ENCODE measurements around the gene MSH3. TPM values are rescaled to one million over a fixed set of nuclear protein-coding genes. Genes with fewer than 3 reads are reported as not detected.

The MSH3 gene
- total RNA-seq, 1 experiment from 2014 or later = 17.2 TPM

DNA sequence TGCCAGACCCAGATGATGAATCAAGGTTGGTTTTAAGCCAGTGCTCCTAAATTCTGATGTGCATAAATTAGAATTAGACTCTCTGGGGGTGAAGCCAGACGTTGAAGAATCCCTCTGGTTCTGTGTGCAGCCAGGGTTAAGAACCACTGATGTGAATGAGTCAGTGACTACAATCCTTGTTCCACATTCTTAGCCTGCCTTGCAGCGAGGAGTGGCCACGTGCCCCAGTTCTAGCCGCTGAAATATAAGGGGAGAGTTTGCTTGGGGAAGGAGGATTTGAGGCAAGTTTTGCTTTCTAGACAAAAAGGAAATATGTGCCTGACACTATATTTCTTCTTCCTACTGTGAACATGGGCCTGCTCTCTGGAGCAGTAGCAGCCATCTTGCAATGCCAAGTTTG lies 34.2 kb upstream of the MSH3 start:
- Mint-ChIP-seq H3K4me3 (ENCODE audit: low read depth, unreplicated experiment) (no peak overlapping the region), H3K36me3 (ENCODE audit: insufficient read depth, unreplicated experiment) (no peaks in the 10 kb centered on the region), H3K27me3 (ENCODE audit: unreplicated experiment) (no peaks in the 10 kb centered on the region), H3K9me3 (ENCODE audit: low read depth, unreplicated experiment) (no peaks in the 10 kb centered on the region), H3K4me1 (ENCODE audit: low read depth, unreplicated experiment) (peaks cover 6% of the 10 kb centered on the region), H3K27ac (ENCODE audit: unreplicated experiment) (no peak overlapping the region)
- DNase-seq = no peak
- no peak for TF ChIP-seq CTCF (IDR thresholded peaks at IDR 0.05; ENCODE audit: unreplicated experiment)
- BruUV-seq (replicated peaks) = no TSS peak
- CTCF ChIA-PET = no interaction called here
- intact Hi-C loops (cut with micrococcal nuclease; ENCODE audit: unreplicated experiment) = no loop called here

DNA sequence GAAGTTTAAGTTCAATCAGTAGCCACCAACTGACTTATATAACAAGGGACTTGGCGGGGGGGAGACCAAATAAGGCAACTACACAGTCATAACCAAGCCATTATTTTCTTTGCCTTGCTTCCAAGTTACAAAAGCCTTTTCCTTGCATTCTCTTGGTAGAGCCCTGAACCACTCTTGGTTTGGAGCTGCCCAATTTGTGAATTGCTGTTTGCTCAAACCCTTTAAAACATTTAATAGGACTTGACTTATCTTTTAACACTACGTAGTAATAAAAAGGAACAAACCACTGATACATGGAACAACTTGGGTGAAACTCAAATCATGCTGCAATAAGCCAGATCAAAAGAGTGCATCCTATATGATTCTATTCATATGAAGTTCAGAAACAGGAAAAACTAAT lies 31.7 kb upstream of the MSH3 start:
- no TSS peak for BruUV-seq (replicated peaks)
- H3K27ac Mint-ChIP-seq (ENCODE audit: unreplicated experiment) = no peak overlapping the region
- CTCF ChIA-PET = no interaction called here
- no peaks in the 10 kb centered on the region for H3K9me3 Mint-ChIP-seq (ENCODE audit: low read depth, unreplicated experiment)
- TF ChIP-seq CTCF (IDR thresholded peaks at IDR 0.05; ENCODE audit: unreplicated experiment) = no peak
- no peak for DNase-seq
- intact Hi-C loops (cut with micrococcal nuclease; ENCODE audit: unreplicated experiment) = no loop called here
- H3K4me3 Mint-ChIP-seq (ENCODE audit: low read depth, unreplicated experiment) = no peak overlapping the region
- peaks cover 6% of the 10 kb centered on the region for H3K4me1 Mint-ChIP-seq (ENCODE audit: low read depth, unreplicated experiment)
- no peaks in the 10 kb centered on the region for H3K27me3 Mint-ChIP-seq (ENCODE audit: unreplicated experiment)
- H3K36me3 Mint-ChIP-seq (ENCODE audit: insufficient read depth, unreplicated experiment) = no peaks in the 10 kb centered on the region

DNA sequence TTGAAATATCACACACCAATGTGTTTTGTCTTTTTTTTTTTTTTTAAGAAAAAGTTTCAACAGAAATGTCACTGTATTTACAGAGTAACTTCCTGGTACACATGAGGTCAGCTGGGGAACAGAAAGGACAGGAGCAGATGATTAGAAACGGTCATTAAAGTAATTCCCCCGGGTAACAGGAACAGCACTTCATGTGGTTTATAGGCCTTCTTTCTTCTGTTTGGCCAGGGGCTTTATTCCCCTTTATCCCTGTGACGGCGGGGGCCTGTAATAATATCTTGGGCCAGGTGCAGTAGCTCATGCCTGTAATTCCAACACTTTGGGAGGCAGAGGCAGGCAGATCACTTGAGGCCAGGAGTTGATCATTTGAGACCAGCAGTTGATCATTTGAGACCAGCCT lies 30.5 kb upstream of the MSH3 start:
- CTCF ChIA-PET = no interaction called here
- no peak for DNase-seq
- Mint-ChIP-seq H3K9me3 (ENCODE audit: low read depth, unreplicated experiment) (no peaks in the 10 kb centered on the region), H3K27me3 (ENCODE audit: unreplicated experiment) (no peaks in the 10 kb centered on the region), H3K4me1 (ENCODE audit: low read depth, unreplicated experiment) (peaks cover 6% of the 10 kb centered on the region), H3K27ac (ENCODE audit: unreplicated experiment) (no peak overlapping the region), H3K36me3 (ENCODE audit: insufficient read depth, unreplicated experiment) (no peaks in the 10 kb centered on the region), H3K4me3 (ENCODE audit: low read depth, unreplicated experiment) (no peak overlapping the region)
- BruUV-seq (replicated peaks) = no TSS peak
- intact Hi-C loops (cut with micrococcal nuclease; ENCODE audit: unreplicated experiment) = no loop called here
- TF ChIP-seq CTCF (IDR thresholded peaks at IDR 0.05; ENCODE audit: unreplicated experiment) = no peak

DNA sequence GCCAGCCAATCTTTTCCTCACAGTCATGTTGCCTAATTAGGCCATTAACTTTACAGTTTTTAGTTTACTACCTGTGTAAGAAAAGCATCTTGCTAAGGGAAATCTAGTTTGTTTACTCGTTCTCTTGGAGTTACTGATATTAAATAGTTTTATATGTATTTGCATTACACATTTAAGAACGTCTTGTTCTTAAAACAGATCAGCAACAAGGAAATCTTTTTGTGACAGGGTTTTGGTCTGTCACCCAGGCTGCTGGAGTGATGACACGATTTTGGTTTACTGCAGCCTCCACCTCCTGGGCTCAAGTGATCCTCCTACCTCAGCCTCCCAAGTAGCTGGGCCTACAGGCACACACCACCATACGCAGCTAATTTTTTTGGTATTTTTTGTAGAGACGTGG lies 29.2 kb upstream of the MSH3 start:
- CTCF ChIA-PET = no interaction called here
- no peak for TF ChIP-seq CTCF (IDR thresholded peaks at IDR 0.05; ENCODE audit: unreplicated experiment)
- BruUV-seq (replicated peaks) = no TSS peak
- Mint-ChIP-seq H3K4me1 (ENCODE audit: low read depth, unreplicated experiment) (peaks cover 6% of the 10 kb centered on the region), H3K27me3 (ENCODE audit: unreplicated experiment) (no peaks in the 10 kb centered on the region), H3K9me3 (ENCODE audit: low read depth, unreplicated experiment) (no peaks in the 10 kb centered on the region), H3K4me3 (ENCODE audit: low read depth, unreplicated experiment) (no peak overlapping the region), H3K27ac (ENCODE audit: unreplicated experiment) (no peak overlapping the region), H3K36me3 (ENCODE audit: insufficient read depth, unreplicated experiment) (peaks cover 7% of the 10 kb centered on the region)
- intact Hi-C loops (cut with micrococcal nuclease; ENCODE audit: unreplicated experiment) = no loop called here
- DNase-seq = no peak

- Mint-ChIP-seq H3K9me3 (ENCODE audit: low read depth, unreplicated experiment) (no peaks in the 10 kb centered on the region), H3K36me3 (ENCODE audit: insufficient read depth, unreplicated experiment) (peaks cover 7% of the 10 kb centered on the region), H3K4me3 (ENCODE audit: low read depth, unreplicated experiment) (no peak overlapping the region), H3K4me1 (ENCODE audit: low read depth, unreplicated experiment) (no peaks in the 10 kb centered on the region), H3K27me3 (ENCODE audit: unreplicated experiment) (no peaks in the 10 kb centered on the region), H3K27ac (ENCODE audit: unreplicated experiment) (no peak overlapping the region)
- DNase-seq = no peak
- TF ChIP-seq CTCF (IDR thresholded peaks at IDR 0.05; ENCODE audit: unreplicated experiment) = no peak
- no TSS peak for BruUV-seq (replicated peaks)
- intact Hi-C loops (cut with micrococcal nuclease; ENCODE audit: unreplicated experiment) = no loop called here
- CTCF ChIA-PET = no interaction called here
These were observed 25.2 kb upstream of the MSH3 start for GRCh38 chr5:80629281-80629680.

All from Calu3 (cell line).